ENCODE data around the gene NUDT8. TPM values are rescaled to one million over a fixed set of nuclear protein-coding genes. Genes with fewer than 3 reads are reported as not detected.

Gene NUDT8
- total RNA-seq, 2 experiments from 2014 or later, result 15.3 to 16.7 TPM

DNA sequence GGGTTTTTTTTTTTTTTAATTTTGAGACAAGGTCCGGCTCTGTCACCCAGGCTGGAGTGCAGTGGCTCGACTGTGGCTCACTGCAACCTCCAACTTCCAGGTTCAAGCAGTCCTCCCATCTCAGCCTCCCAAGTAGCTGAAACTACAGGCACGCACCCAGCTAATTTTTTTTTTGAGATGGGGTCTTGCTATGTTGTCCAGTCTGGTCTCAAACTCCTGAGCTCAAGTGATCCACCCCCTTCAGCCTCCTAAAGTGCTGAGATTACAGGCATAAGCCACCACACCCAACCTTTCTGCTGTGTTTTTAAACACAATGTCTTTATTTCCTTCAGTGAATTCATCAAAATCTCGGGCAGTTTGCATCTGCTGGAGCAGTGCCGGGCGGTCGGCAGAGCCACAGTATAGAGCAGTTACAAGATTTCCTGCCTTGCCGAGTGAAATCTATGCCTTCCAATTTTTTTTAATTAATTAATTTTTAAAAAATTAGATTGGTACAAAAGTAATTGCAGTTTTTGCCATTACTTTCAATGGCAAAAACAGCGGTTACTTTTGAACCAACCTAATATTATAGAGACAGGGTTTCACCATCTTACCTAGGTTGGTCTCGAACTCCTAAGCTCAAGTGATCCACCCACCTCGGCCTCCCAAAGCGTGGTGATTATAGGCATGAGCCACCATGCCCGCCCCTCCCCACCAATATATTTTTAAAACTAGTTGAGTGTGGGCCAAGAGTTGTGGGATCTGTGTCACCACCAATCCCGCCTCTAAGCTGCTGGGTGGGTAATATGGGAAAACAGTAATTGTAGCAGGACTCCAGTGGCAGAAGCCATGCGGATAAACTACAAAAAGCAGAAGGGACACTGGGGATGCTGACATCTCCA lies 23.5 kb upstream of the NUDT8 start:
- DNase-seq, result no peak
- Mint-ChIP-seq H3K9me3 (ENCODE audit: low read depth) (peaks cover 6% of the 10 kb centered on the region), H3K27ac (no peak overlapping the region), H3K4me1 (peaks cover 38% of the 10 kb centered on the region), H3K27me3 (peaks cover 2% of the 10 kb centered on the region), H3K36me3 (peaks cover 11% of the 10 kb centered on the region), H3K4me3 (no peak overlapping the region)
- no peak for ATAC-seq
- CTCF ChIA-PET, result interaction anchor here (9.2 kb wide), 1 partner anchor 23 kb away, joined by 157 read pairs; the partner anchor contains the start of gene NUDT8

DNA sequence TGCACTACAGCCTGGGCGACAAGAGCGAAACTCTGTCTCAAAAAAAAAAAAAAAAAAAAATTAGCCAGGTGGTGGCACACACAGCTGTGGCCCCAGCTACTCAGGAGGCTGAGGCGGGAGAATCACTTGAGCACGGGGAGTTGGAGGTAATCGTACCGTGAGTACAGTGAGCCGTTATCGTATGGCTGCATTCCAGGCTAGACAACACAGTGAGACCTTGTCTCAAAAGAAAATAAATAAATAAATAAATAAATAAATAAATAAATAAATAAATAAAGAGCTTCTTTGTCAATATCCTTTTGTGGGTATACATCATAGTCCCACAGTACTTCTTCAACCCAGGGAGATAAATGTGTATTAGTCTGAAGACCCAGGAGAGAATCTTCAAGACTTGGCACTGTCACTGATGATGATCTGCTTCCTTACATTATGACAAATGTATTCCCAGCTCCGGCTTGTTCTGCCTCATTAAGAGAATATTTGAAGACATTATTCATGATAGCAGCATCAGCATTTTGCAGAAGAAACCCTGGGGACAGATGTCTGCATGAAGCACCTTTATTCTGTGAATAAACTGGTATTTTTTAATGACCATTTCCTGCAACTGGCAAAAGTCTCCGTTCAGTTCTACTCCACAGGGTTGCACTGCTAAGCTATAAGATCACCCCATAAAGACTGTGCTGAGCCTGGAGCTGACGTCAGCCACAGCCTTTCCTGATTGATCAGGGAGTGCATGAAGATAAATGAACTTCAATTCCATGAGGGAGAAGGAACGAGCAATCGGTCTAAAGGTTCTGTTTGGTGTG lies 22.4 kb upstream of the NUDT8 start:
- peaks cover 40% of the 10 kb centered on the region for H3K4me1 Mint-ChIP-seq
- ATAC-seq (no peak), DNase-seq (no peak)
- H3K4me3 Mint-ChIP-seq, result no peak overlapping the region
- H3K27me3 Mint-ChIP-seq, result peaks cover 2% of the 10 kb centered on the region
- peaks cover 6% of the 10 kb centered on the region for H3K9me3 Mint-ChIP-seq (ENCODE audit: low read depth)
- CTCF ChIA-PET, result interaction anchor here (0.6 to 9.9 kb wide), 6 partner anchors 6 to 38 kb away, joined by 3 to 157 read pairs (median 4); partner anchors contain the start of genes NUDT8 and TBX10
- no peak overlapping the region for H3K27ac Mint-ChIP-seq
- H3K36me3 Mint-ChIP-seq, result peaks cover 8% of the 10 kb centered on the region

DNA sequence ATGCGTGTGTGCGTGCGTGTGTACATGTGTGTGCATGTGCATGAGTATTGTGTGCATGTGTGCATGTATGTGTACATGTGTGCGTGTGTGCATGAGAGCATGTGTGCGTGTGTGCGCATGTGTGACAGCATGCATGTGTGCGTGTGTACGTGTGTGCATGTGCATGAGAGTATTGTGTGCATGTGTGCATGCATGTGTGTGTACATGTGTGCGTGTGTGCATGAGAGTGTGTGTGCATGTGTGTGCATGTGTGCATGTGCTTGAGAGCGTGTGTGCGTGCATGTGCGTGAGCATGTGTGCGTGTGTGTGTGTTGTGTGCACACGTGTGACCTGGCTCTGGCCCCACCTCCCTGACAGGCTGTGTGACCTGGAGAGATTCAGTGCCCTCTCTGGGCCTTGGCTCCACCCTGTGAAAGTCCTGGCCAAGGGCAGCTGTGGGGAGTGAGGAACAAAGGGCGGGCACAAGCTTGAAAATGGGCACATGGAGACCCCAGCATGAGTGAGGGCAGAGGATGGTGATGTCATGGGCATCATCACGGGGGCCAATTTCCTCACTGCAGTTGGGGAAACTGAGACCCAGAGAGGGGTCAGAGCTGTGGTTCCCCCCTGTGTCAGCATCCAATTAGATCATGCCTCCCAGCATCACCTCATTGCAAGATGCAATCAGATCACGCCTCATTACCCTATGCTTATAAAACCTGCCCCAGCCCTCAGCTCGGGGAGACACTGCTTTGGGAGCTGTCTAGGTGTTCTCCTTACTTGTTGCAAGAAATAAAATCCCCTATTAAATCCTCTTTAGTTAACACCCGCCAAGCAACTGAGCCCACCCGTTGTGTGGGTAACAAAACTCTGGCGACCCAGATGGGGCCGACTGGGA lies 20.1 kb upstream of the NUDT8 start:
- peak overlapping the region; percentile 80 for H3K4me3 Mint-ChIP-seq
- H3K27ac Mint-ChIP-seq, result peak overlapping the region; percentile 89
- DNase-seq (peak; percentile 61), ATAC-seq (peak; percentile 37)
- CTCF ChIA-PET, result interaction anchor here (0.8 to 9.9 kb wide), 7 partner anchors 9 to 73 kb away, joined by 3 to 157 read pairs (median 3); partner anchors contain the start of gene NUDT8
- H3K36me3 Mint-ChIP-seq, result no peaks in the 10 kb centered on the region
- peaks cover 3% of the 10 kb centered on the region for H3K9me3 Mint-ChIP-seq (ENCODE audit: low read depth)
- peaks cover 52% of the 10 kb centered on the region for H3K4me1 Mint-ChIP-seq
- H3K27me3 Mint-ChIP-seq, result peaks cover 2% of the 10 kb centered on the region

DNA sequence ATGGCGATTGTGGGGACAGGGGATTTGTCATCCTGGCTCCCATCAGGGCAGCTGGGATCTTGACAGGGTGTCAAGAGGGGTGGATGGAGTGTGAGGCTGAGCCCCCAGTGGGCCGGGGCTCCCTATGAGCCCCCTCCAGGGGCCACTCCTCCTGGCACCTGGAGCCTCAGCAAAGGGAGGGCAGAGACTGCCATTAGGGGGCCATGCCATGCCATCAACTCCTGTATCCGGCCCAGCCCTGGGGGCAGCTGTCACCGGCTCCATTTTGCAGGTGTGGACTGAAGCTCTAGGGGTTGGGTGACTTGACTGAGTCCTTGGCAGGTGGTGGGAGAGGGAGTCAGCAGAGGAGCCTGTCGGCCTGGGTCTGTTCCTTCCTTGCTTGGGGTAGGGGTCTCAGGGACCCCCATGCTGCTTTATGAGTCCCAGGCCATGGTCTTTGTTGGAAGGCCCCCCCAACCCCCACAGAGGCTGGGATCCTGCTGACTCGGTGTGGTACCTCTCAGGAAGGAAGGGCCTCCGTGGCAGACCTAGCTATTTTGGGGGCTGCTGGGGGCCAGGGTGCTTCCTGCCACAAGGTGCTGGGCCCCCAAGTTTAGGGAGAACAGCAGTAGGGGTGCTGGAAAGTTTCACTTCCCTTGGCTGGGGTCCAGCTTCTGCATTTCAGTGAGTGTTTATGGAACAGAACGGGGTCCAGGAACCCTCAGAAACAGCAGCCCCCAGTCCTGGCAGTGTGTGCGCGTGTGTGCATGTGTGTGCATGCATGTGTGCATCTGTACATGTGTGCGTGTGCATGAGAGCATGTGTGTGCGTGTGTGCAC lies 19.3 kb upstream of the NUDT8 start:
- DNase-seq, result no peak
- H3K4me1 Mint-ChIP-seq, result peaks cover 54% of the 10 kb centered on the region
- H3K27ac Mint-ChIP-seq, result peak overlapping the region; percentile 89
- no peak for ATAC-seq
- no peaks in the 10 kb centered on the region for H3K36me3 Mint-ChIP-seq
- H3K27me3 Mint-ChIP-seq, result peaks cover 2% of the 10 kb centered on the region
- H3K4me3 Mint-ChIP-seq, result peak overlapping the region; percentile 21
- peaks cover 2% of the 10 kb centered on the region for H3K9me3 Mint-ChIP-seq (ENCODE audit: low read depth)
- CTCF ChIA-PET, result interaction anchor here (0.6 to 9.9 kb wide), 8 partner anchors 9 to 138 kb away, joined by 3 to 157 read pairs (median 5); partner anchors contain the start of gene NUDT8

DNA sequence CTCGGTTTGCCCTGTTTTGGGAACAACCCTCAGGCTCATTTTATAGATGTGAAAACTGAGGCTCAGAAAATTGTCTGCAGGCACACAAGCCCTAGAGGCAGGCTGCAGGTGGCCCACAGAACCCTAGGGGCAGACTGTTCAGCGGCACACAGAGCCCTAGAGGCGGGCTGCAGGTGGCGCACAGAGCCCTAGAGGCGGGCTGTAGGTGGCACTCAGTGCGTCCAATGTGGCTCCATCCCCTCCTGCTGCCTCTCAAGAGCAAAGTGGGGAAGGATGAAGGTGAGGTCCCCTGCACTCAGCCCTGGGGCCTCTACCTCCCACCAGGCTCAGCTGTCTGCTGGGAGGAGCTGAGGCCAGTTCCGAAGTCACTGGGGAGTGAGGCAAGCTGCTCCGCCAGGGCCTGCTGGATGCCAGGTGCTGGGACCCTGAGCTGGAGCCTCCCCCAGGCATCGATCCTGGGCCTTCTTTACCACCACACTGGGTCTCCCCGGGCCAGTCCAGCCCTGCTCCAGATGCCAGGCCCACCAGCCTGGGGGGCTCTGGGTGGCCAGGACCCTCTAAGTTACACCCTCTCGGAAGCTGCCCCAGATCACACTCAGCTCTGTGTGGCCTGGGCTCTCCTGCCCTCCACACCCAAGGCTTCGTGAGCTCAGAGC lies 18.5 kb upstream of the NUDT8 start:
- ATAC-seq (peak; percentile 57), DNase-seq (peak; percentile 73)
- H3K4me3 Mint-ChIP-seq, result no peak overlapping the region
- peak overlapping the region; percentile 89 for H3K27ac Mint-ChIP-seq
- CTCF ChIA-PET, result interaction anchor here (0.6 to 9.9 kb wide), 9 partner anchors 10 to 137 kb away, joined by 3 to 157 read pairs (median 6); partner anchors contain the start of gene NUDT8
- H3K4me1 Mint-ChIP-seq, result peaks cover 55% of the 10 kb centered on the region
- H3K36me3 Mint-ChIP-seq, result no peaks in the 10 kb centered on the region
- H3K27me3 Mint-ChIP-seq, result no peaks in the 10 kb centered on the region
- peaks cover 3% of the 10 kb centered on the region for H3K9me3 Mint-ChIP-seq (ENCODE audit: low read depth)

DNA sequence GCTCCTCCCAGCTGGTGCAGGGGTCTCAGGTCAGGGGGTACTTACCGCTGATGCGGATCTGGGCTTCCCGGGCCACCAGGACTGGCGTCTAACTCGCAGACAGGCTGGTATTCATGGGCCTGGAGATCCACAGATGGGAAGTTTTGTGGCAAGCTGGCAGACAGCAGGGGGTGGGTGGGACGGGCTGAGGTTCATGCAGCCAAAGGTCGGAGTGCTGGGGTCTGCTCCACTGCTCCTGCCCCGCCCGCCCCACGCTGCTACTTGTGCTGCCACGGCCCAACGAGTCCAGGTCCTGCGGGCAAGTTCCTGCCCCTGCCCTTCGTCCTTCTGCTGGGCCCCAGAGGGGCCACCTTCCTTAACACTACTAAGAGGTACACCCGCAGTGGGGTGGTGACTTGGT lies 17.7 kb upstream of the NUDT8 start:
- Mint-ChIP-seq H3K4me1 (peaks cover 55% of the 10 kb centered on the region), H3K27me3 (no peaks in the 10 kb centered on the region), H3K9me3 (ENCODE audit: low read depth) (peaks cover 3% of the 10 kb centered on the region), H3K36me3 (no peaks in the 10 kb centered on the region), H3K4me3 (no peak overlapping the region), H3K27ac (peak overlapping the region; percentile 89)
- no peak for DNase-seq
- CTCF ChIA-PET, result interaction anchor here (2.0 to 9.9 kb wide), 5 partner anchors 11 to 71 kb away, joined by 6 to 157 read pairs (median 18); partner anchors contain the start of gene NUDT8
- ATAC-seq, result no peak

DNA sequence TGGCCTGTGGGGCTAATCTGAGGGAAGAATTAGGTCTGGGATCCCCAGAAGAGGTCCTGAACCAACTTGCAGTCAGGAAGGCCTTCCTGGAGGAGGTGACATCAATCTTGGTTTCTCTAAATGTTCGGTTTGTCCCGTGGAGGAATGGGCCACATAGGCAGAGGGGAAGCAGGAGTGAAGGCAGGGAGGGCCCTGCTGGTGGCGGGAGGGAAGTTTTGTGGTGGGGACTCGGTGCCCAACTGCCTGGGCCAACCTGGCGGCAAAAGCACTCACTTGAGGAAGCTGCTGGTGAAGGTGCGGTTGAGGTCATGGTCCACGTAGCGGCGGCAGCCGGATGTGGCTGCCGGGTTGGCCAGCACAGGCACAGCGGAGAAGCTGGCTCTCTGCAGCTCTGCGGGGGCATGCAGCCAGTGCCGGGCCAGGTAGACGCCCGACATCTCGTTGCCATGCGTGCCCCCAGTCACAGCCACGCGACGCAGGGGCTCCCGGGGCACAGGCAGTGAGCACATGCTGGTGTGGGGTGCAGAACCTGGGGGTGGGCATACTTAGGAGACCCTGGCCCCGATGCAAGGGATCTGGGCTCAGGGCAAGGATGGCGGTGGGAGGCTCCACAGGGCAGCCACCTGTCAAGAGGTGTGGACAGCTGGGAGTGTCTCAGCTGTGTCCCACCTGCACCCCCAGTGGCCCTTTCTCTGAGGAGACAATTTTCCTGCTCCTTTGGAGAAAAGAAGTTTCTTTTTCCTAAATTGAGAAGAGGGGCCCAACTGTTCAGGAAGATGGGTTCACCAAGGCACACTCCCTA lies 17.0 kb upstream of the NUDT8 start:
- Mint-ChIP-seq H3K36me3 (no peaks in the 10 kb centered on the region), H3K9me3 (ENCODE audit: low read depth) (peaks cover 3% of the 10 kb centered on the region), H3K4me3 (peak overlapping the region; percentile 29), H3K4me1 (peaks cover 55% of the 10 kb centered on the region), H3K27ac (peak overlapping the region; percentile 80), H3K27me3 (no peaks in the 10 kb centered on the region)
- CTCF ChIA-PET, result interaction anchor here (2.2 to 9.9 kb wide), 5 partner anchors 11 to 70 kb away, joined by 6 to 157 read pairs (median 18); partner anchors contain the start of gene NUDT8
- DNase-seq (peak; percentile 86), ATAC-seq (peak; percentile 34)

DNA sequence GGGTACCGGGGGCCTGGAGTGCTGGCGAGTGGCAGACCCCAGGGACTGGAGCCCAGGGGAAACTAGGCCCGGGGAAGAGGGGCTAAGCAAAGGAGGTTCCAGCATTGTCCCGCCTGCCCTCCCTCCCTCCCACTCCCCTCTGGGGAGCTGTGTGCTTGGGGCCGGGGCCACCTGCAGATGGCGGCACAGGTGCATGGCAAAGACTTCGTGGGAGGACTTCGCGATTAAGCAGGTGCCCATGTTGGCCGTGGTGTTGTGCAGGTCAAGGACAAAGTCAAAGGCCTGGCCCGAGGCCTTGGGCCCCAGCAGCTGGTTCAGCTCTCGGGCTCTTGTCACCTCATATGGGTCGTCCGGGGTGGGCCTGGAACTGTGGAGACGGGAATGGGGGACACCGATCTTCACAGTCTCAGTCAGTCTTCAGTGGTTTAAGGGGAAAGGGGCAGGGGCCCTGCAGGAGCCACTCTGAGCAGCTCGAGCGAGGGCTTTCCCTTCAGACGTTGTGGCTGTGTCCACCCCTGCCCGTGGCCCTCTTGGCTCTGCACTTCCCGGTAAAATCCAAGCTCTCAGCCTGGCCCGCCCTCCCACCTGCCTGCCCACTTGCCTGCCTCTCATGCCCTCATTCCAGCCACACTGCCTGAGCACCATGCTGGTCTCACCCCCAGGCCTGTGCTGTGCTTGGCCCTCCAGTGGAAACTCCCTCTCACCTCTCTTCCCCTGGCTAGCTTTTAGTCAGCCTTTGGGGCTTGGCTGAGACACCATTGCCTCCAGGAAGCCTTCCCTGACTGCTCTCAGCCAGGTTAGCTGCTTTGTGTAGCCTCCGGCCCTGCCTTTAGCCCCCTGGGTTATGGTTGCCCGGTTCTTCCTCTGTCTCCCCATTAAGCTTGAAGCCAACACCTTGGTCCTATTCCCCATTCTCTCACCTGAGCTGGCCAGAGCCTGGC lies 16.1 kb upstream of the NUDT8 start:
- Mint-ChIP-seq H3K9me3 (ENCODE audit: low read depth) (peaks cover 3% of the 10 kb centered on the region), H3K36me3 (no peaks in the 10 kb centered on the region), H3K4me3 (peak overlapping the region; percentile 29), H3K4me1 (peaks cover 54% of the 10 kb centered on the region), H3K27me3 (no peaks in the 10 kb centered on the region), H3K27ac (peak overlapping the region; percentile 80)
- CTCF ChIA-PET, result interaction anchor here (1.5 to 9.9 kb wide), 5 partner anchors 8 to 32 kb away, joined by 3 to 157 read pairs (median 18); partner anchors contain the start of gene NUDT8
- DNase-seq, result no peak
- ATAC-seq, result no peak

DNA sequence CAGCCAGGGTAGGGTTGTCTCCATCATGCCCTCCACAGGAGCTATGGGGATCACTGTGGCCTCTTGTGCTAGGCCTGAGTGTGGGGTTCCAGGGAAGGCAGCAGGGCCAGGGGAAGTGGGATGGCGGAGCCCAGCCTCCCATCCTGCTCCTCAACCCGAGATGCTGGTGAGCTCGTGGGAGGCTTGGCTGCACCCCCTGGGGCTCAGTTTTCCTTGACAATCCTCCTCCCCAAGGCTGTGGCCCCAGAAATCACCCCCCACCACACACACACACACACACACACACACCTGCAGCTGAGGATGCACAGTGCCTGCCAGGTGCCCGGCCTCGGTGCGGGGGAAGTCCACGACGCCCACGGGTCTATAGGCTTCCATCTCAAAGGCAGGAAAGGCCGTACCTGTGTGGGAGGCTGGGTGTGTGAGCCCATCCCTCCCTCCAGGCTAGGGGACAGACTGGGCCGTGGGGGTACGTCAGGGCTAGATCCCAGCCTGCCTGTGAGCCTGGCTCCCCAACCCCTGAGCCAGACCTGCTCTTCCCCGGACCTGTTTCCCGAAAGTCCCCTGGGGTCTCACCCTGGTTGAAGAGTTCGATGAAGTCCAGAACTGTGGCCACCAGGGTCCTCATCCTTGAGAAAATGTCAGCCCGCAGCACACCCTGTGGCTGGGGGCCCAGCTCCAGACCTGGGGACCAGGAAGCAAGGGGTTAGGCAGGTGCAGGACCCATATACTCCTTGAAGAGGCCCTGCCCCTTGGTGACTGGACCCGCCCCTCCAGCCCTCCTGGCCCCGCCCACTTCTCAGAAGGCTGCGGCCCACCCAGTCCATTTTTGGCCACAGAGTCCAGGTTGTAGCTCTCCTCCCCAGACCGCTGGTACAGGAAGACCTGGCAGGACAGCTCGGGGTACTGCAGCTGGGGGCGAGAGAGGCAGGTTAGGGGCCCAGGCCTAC lies 15.0 kb upstream of the NUDT8 start:
- Mint-ChIP-seq H3K4me1 (peaks cover 47% of the 10 kb centered on the region), H3K36me3 (no peaks in the 10 kb centered on the region), H3K4me3 (no peak overlapping the region), H3K27me3 (no peaks in the 10 kb centered on the region), H3K9me3 (ENCODE audit: low read depth) (peaks cover 3% of the 10 kb centered on the region), H3K27ac (no peak overlapping the region)
- ATAC-seq (no peak), DNase-seq (no peak)
- CTCF ChIA-PET, result interaction anchor here (0.7 to 9.9 kb wide), 6 partner anchors 7 to 31 kb away, joined by 3 to 157 read pairs (median 14); partner anchors contain the start of gene NUDT8
